ENCODE measurements around the gene ADRA2C.

DNA sequence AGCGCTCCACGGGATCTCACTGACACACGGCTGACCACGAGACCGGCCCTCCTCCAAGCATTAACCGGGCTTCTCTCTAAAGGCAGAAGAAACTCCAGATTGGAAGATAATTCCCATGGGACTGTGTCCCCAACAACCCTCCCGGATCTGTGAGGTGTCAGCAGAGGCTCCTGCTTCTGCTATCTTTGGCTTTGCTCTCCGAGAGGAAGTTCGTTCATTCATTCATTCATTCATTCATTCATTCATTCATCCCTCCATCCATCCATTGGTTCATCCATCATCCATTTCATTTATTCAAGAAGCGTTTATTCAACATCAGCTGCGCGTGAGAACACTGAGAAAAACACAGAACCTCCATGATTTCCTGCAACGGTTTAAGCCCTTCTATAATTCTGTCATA, 11.5 kb downstream of the ADRA2C start:
- TF ChIP-seq EZH2 (IDR thresholded peaks at IDR 0.05) (no peak), POLR2AphosphoS5 (IDR thresholded peaks at IDR 0.05; ENCODE audit: borderline replicate concordance, low read depth, low read length) (no peak)
